Left hindlimb (tissue), 1 donor: Measurements from ENCODE around the gene PRM2.
A peak's percentile ranks its signal among the peaks of the same experiment; 100 is the strongest.
"Not testable (repeated sequence)": the region's sequence is repeated elsewhere in the genome, so short reads cannot be mapped to it uniquely, and the experiment has no call there.

ENCODE experiments used
- DNase-seq: peaks from one replicate; pipeline ENCODE4 v3.0.0-alpha.2; 2018

Gene PRM2

DNA sequence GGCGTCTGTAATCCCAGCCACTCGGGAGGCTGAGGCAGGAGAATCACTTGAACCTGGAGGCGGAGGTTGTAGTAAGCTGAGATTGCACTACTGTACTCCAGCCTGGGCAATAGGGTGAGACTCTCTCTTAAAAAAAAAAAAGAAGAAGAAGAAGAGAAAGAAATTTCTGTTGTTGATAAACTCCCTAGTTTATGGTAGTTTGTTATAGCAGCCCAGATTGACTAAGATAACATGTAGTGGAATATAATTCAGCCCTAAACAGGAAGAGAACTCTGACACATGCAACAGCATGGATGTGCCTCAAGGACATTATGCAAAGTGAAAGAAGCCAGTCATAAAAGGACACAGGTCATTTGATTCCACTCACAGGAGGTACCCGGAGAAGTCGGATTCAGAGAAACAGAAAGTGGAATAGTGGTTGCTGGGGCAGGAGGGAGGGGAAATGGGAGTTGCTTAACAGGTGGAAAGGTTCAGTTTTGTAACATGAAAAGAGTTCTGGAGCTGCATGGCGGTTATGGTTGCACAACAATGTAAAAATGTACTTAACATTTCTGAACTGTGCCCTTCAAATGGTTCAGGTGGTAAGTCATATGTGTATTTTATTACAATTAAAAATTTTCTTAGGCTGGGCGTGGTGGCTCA, 30.8 kb upstream of the PRM2 start:
- no peak for DNase-seq

DNA sequence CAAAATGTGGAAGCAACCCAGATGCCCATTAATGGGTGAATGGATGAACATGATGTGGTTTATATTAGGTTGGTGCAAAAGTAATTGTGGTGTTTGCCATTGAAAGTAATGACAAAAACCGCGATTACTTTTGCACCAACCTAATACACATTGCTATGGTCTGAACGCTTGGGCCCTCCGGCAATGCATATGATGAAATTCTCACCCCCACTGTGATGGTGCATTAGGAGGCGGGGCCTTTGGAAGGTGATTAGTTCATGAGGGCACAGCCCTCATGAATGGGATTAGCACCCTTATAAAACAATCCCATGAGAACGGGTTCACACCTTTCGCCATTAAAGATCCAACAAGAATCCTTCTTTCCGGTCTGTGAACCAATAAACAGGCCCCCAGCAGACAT, 30.1 kb upstream of the PRM2 start:
- DNase-seq = no peak

DNA sequence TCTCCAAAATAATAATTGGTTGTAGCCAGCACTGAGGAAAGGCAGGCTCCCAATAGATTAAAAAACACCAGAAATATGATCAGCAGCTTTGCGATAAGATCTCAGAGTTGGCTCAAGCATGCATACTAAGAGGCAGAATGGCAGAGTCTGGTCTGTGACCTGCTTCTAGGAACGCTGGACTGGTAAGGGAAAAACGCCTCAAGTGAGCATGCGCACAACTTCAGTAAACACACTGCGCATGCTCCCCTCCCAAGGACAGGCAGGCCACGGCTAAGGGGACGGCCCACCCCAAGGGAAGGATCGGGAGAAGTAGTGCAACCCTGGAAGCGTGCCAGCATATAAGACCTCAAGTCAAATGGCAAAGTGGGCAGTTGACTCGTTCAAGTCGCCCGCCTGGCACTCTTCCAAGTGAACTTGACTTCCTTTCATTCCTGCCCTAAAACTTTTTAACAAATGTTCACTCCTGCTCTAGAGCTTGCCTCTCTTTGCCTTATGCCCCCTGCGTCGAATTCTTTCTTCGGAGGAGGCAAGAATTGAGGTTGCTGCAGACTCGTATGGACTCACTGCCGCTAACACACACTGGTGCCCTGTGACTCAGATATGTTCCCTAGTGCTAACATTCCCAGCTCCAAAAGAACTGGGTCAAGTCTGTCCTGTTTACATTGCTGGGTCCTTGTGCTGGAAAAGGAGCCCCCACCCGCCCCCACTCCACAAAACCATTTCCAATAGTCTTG, 27.3 kb upstream of the PRM2 start:
- no peak for DNase-seq

DNA sequence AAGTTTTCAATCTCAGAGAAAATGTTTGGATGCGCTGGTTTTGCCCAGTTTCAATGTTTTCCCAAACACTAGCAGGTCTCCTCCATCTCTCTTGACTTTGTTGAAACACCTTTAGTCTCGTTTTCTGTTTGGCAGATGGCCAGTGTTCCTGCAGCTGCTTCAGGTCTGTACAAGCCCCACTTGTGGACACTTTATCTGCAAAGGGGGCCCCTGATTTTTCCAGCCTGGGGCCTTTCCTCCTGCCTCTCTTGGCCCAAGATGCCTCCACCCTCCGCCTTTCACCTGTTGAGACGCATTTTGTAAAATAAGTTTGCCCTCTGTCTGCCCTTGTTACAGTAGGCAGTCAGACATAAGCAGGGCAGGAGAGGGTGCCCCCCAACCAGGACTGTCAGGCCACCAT, 26.7 kb upstream of the PRM2 start:
- DNase-seq = no peak

DNA sequence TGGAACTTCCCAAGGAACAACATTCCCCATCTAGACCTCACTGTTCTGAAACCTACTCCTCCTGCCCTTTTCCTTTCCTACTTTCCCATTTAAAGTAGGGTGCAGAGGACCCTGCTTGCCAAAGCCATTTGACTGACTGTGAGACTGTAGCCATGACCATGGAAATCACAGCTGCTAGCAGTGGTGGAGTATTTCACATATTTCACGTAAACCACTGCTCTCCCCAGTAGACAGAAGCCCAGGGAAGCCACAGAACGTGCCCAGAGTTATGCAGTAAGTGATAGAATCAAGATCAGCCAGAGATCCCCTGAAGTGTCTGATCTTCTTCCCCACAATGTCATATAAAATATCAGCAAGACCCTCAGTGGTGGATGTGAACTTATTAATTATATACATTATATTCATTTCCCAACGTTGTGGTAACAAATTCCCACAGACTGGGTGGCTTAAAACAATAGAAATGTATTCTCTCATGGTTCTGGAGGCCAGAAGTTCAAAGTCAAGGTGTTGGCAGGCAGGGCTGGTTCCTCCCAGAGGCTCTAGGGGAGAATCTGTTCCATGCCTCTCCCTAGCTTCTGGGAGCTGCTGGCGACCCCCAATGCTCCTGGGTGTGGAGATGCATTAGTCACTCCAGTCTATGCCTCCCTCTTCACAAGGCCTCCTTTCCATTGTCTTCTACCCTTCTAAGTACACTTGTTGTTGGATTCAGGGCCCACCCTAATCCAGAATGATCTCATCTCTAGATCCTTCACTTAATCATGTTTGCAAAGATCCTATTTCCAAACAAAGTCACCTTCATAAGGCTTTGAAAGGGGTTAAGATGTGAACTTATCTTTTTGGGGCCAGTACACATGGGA, 25.6 kb upstream of the PRM2 start:
- no peak for DNase-seq

DNA sequence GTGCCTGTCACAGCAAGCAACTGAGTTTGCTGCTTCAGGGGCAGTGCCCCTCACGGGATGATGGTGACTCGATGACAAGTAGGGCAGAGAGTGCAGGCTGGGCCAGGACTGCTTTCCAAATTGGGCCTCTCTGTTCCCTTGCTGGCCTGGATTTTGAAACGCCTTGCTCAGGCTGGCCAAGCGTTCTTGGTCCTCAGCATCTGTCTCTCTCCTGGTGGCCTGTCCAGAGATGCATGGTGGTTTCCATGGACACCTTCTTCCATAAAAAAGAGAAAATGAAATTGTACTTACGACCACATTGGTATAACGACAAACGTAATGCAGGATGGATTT, 24.2 kb upstream of the PRM2 start:
- no peak for DNase-seq

DNA sequence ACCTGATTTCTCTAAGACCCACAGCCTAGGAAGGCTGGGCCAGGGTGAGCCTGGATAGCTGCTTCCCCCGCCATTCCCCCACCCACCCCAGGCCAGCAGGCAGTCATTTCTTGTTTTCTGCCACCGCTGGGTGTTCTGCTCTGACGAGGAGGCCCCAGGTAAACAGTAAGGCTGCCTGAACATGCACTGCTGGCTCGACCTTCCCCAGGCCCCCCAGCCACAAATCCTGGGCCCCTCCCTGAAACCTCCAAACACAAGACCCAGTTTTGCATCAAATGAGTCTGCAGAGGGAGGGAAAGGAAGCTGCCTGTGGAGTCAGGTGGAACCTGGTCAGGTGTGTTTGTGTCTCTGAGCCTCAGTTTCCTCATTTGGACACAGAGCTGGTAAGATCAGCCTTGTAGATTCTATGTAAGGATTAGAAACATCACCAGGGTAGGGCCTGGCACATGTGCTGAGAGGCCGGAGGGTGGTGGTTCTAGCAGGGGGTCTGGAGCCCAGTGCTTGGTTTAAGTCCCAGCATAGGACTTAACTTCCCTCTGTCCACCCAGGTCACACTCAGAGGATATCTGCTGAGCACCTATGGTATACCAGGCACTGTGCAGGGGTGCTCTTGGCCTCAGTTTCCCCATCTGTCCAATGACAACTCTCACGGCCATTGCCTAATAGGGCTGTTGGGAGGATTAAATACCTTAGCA, 23.7 kb upstream of the PRM2 start:
- no peak for DNase-seq

DNA sequence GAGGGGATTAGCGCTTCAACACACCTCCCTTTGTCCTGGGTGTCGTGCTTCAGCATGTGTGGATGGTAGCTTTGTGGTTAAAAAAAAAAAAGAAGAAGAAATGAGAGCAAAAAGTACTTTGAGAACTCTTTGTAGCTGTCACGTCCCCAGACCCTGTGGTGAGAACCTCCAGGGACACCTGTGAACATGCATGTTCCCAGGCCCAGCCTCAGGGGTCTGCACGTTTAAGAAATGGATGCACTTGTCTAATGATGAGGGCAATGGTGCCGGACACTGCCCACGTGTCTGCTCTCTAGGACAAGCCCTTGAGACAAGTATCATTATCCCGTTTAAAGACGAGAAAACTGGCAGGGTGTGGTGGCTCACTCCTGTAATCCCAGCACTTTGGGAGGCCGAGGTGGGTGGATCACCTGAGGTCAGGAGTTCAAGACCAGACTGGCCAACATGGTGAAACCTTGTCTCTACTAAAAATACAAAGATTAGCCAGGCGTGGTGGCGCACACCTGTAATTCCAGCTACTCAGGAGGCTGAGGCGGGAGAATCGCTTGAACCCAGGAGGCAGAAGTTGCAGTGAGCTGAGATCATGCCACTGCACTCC, 22.8 kb upstream of the PRM2 start:
- not testable (repeated sequence) for DNase-seq

DNA sequence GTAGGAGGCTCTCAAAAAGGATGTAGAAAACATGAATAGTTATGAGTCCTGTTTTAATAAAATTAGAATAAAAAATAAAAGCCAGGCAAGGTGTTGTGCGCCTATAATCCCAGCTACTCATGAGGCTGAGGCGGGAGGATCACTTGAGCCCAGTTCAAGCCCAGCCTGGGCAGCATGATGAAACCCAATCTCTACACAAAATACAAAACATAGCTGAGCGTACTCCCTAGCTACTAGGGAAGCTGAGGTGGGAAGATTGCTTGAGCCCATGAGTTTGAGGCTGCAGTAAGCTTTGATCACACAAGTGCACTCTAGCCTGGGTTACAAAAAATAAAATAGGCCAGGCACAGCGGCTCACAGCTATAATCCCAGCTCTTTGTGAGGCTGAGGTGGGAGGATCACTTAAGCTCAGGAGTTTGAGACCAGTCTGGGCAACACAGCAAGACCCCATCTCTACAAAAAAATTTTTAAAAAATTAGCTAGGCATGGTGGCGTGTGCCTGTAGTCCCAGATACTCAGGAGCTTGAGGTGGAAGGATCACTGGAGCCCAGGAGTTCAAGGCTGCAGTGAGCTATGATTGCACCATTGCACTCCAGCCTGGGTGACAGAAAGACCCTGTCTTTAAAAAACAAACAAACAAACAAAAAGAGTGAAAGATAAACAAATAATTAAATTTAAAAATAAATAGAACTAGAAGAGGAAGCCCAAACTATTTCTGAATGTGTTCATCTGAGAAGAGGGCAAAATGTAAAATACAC, 22.0 kb upstream of the PRM2 start:
- DNase-seq = no peak

DNA sequence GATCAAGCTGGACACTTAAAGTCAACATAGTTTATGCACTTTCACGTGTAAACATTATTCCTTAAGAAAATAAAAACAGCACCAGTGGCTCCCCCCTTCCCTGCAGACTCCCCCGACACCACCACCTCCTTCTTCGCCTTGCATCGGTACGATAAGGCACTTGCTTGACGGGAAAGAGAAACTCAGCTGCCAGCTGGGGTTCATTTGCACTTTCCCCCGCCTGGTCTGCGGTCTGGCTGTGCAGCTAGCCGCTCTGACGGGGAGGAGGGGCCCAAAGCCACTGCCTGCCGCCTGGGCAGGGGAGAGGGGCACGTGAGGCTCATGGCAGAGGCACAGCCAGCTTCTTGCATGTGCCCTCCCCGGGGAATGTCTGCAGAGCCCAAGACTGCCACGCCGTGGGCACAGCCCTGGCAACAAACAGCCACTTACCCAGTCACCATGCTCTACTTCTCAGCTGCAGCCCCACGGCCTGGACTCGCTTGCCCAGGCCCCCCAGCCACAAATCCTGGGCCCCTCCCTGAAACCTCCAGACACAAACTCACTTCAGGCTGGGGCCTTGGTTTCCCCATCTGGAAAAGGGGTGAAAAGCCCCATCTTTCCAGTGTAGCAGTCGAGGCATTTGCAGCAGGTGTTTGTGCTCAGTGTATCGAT, 21.3 kb upstream of the PRM2 start:
- DNase-seq = peak; percentile 76

DNA sequence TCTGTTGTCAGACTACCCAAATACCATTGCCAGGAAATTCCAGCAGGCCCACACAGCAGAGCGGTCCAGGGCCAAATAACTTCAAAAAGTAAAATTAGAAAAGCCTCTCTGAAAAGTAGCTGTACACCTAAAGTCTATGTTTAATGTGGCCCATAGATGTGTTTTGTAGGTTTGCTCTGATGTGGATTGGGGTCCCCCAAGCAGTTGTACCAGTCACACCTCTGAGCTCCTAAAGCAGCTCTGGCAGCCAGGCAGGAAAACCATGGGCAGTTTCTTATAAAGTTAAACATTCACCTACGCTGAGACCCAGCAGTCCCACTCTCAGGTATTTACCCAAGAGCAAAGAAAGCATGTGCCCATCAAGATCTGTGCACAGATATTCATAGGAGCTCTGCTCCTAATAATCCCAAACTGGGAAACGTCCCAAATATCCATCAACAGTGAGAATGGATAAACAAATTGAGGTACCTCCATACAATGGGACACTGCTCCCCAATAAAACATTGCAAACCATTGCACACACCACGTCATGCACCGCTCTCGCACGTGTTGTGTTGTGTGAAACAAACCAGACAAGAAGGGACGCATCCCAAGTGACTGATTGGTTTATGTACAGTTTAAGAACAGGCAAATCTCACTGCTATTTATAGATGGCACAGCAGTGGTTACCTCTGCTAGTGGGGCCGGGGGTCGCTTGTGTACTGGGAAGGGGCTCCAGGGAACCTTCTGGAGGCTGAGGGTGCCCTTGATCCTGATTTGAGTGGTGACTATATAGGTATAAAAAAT, 20.6 kb upstream of the PRM2 start:
- DNase-seq = no peak

DNA sequence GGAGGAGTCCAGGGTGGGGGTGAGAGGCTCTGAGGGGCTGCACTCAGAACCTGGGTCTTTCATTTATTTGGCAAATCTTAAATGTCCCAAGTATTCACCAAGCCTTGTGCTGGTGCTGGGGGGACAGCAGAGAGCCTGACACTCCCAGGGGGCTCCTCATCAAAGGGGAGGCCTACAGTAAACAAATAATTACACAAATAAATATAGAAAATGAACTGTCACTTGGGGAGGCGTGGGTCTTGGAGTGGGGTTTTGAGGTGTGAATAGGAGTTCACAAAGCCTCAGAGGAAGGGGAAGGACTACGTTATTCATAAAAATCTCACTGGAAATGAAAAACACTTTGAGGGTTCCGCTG, 20.0 kb upstream of the PRM2 start:
- DNase-seq = no peak

DNA sequence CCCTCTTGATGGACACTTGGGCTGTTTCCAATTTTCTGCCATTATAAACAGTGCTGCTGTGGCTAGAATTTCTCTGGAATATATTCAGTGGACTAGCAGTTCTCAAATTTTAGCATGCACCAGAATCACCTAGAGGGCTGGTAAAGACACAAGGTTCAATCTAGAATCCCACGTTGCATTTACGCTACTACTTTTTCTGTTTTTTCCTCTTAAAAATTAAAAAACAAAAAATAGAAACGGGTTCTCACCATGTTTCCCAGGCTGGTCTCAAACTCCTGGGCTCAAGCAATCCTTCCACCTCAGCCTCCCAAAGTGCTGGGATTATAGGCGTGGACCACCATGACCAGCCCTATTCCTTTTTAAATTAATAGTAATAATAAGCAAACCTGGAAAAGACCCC, 19.4 kb upstream of the PRM2 start:
- DNase-seq = no peak

DNA sequence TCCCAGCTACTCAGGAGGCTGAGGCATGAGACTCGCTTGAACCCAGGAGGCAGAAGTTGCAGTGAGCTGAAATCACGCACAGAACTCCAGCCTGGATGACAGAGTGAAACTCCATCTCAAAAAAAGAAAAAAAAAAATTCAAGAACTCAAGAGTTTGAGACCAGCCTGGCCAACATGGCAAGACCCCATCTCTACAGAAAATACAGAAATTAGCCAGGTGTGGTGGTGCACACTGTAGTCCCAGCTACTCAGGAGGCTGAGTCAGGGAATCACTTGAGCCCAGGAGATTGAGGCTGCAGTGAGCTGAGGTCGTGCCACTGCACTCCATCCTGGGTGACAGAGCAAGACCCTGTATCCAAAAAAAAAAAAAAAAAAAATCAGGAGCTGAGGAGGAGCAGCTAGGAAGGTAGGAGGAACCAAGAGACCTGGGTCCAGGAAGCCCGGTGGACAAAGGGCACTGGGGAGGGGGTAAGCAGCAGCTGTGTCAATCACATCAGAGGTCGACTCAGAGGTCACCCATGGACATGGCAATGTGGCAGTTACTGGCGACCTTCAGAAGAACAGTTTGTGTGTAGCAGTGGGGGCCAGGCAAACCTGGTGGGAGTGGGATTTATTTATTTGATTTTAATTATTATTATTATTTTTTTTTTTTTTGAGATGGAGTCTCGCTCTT, 15.9 kb upstream of the PRM2 start:
- no peak for DNase-seq

DNA sequence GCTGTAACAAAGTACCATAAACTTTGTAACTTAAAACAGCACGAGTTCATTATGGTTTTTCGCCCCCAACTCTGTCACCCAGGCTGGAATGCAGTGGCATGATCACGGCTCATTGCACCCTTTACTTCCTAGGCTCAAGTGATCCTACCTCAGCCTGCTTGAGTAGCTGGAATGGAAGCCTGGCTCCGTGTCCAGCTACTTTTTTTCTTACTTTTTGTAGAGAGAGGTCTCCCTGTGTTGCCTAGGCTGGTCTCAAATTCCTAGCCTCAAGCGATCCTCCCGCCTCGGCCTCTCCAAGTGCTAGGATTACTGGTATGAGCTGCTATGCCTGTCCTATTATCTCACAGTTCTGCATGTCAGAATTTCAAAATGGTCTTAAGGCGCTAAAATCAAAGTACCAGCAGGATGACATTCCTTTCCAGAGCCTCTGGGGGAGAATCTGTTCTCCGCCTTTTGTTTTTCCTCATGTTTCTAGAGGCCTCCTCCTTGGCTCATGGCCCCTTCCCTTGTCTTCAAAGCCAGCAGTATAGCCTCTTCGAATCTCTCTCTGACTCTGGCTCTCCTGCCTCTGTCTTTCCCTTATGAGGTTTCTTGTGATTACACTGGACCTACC, 14.9 kb upstream of the PRM2 start:
- DNase-seq = no peak

DNA sequence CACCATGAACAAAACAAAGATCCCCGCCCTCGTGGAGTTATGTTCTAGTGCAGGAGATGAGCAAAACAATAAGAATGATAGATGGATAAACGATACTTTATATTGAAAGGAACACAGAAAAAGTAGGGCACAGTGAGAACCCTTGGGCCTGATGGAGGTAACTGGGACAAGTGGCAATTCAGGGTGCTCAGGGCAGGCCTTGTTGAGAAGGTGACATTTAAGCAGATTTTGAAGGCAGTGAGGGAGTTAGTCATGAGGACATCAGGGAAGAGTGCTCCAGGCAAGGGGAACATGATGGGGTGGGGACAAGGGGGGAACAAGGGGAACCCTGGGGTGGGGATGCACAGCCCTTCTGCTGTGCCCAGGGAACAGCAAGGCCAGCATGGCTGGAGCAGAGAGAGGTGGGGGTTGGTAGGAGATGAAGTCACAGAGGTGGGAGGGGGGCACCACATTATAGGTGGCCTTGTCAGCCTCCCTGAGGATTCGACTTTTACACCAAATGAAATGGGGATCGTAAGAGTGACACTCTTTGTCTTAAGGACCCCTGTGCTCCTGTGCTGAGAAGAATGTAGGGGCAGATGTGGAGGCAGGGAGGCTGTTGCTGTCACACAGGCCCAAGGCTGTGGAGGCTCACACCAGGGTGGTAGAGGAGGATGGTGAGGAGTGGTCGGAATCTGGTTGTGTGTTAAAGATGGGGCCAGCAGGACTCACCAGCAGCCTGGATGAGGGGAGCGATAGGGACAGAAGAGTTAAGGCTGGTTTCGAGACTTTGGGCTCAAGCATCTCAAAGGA, 14.0 kb upstream of the PRM2 start:
- no peak for DNase-seq

DNA sequence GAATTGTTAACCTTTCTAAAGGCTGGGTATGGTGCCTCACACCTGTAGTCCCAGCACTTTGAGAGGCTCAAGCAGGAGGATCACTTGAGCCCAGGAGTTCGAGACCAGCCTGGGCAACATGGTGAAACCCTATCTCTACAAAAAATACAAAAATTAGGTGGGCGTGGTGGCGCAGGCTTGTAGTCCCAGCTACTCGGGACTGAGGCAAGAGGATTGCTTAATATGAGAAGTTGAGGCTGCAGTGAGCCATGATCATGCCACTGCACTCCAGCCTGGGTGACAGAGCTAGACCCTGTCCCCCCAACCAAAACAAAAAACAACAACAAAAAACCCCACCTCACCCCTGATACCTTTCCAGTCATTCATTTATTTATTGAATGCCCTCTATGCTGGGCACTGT, 13.4 kb upstream of the PRM2 start:
- not testable (repeated sequence) for DNase-seq

DNA sequence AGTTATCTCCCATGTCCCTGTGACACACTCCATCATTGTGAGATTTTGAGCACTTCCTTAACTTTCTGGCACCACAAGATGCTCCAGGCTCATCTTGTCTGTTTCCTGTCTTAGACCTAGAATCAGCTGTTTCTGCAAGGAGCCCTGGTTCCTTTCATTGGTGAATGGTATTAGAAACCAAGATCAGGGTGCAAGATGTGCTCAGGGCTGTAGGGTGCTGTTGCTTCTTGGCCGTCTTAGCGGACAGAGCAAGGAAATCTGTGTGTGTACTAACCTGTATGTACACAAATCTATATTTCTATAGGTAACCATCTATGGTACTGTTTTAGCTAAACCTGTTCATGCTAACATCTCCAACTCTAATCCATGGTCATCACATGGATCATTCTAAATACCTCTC, 12.9 kb upstream of the PRM2 start:
- DNase-seq = no peak

DNA sequence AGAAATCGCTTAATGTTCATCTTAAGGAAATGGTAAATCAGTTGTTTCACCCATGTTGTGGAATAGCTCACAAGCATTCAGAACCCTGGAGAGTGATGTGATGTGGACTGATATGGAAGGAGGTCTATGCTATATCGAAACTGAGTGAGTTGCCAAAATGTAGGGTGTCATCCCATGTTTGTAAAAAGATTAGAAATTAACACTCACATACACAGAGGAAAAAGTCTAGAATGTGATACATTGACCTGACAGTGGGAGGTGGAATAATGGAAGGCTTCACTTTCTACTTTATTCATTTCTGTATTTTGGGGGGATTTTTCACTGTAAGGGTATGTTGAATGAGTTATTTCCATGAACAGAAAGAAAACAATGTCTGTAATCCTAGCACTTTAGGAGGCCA, 9.6 kb upstream of the PRM2 start:
- no peak for DNase-seq
